Measurements from ENCODE around the gene APEH.
A peak's percentile ranks its signal among the peaks of the same experiment; 100 is the strongest.

Gene APEH

GRCh38 chr3:49711489-49711888 is 37.3 kb downstream of the APEH start:
- DNase-seq (ENCODE audit: low read depth in 2 of 3, low spot score in 1 of 3): no peak

GRCh38 chr3:49712166-49712565 is 38.0 kb downstream of the APEH start:
- DNase-seq (ENCODE audit: low read depth in 2 of 3, low spot score in 1 of 3): no peak

GRCh38 chr3:49712631-49713317 is 38.6 kb downstream of the APEH start:
- DNase-seq (ENCODE audit: low read depth in 2 of 3, low spot score in 1 of 3): no peak

GRCh38 chr3:49713336-49714105 is 39.4 kb downstream of the APEH start:
- no peak for DNase-seq (ENCODE audit: low read depth in 2 of 3, low spot score in 1 of 3)

GRCh38 chr3:49714728-49715550 is 40.8 kb downstream of the APEH start:
- DNase-seq (ENCODE audit: low read depth in 2 of 3, low spot score in 1 of 3): no peak

- DNase-seq (ENCODE audit: low read depth in 2 of 3, low spot score in 1 of 3): no peak
Observed at GRCh38 chr3:49715611-49716121, 41.5 kb downstream of the APEH start.

- no peak for DNase-seq (ENCODE audit: low read depth in 2 of 3, low spot score in 1 of 3)
Observed at GRCh38 chr3:49716169-49716568, 42.0 kb downstream of the APEH start.

GRCh38 chr3:49716691-49717210 is 42.6 kb downstream of the APEH start:
- DNase-seq (ENCODE audit: low read depth in 2 of 3, low spot score in 1 of 3): no peak

GRCh38 chr3:49717211-49717958 is 43.2 kb downstream of the APEH start:
- no peak for DNase-seq (ENCODE audit: low read depth in 2 of 3, low spot score in 1 of 3)

GRCh38 chr3:49717959-49718857 is 44.1 kb downstream of the APEH start:
- DNase-seq (ENCODE audit: low read depth in 2 of 3, low spot score in 1 of 3): no peak

GRCh38 chr3:49718858-49719213 is 44.7 kb downstream of the APEH start:
- DNase-seq (ENCODE audit: low read depth in 2 of 3, low spot score in 1 of 3): no peak

- DNase-seq (ENCODE audit: low read depth in 2 of 3, low spot score in 1 of 3): peak; percentile 82 to 87 (median 83)
Observed at GRCh38 chr3:49719214-49719884, 45.2 kb downstream of the APEH start, which contains the start of gene AMIGO3. TSS of gene AMIGO3 (minus strand) at chr3:49719684. CDS start at chr3:49719465, 219 bp downstream.

GRCh38 chr3:49720855-49721595 is 46.9 kb downstream of the APEH start:
- no peak for DNase-seq (ENCODE audit: low read depth in 2 of 3, low spot score in 1 of 3)

- DNase-seq (ENCODE audit: low read depth in 2 of 3, low spot score in 1 of 3): no peak
Observed at GRCh38 chr3:49721596-49721895, 47.4 kb downstream of the APEH start.

GRCh38 chr3:49721896-49722781 is 48.0 kb downstream of the APEH start:
- DNase-seq (ENCODE audit: low read depth in 2 of 3, low spot score in 1 of 3): no peak

- no peak for DNase-seq (ENCODE audit: low read depth in 2 of 3, low spot score in 1 of 3)
Observed at GRCh38 chr3:49722896-49723295, 48.7 kb downstream of the APEH start.

GRCh38 chr3:49723296-49723627 is 49.1 kb downstream of the APEH start:
- peak; percentile 44 to 46 (median 45) for DNase-seq (ENCODE audit: low read depth in 2 of 3, low spot score in 1 of 3)

Measured in stimulated activated CD4-positive, alpha-beta T cell treated with anti-CD3 and anti-CD28 coated beads, Interleukin-12 subunit alpha, Interleukin-12 subunit beta, amount 100 ng/mL, for 48 hours (primary cell).